H1 (cell line): Measurements from ENCODE around the gene OGFRL1. TPM values are rescaled to one million over a fixed set of nuclear protein-coding genes. Genes with fewer than 3 reads are reported as not detected.
"Not testable (repeated sequence)": the region's sequence is repeated elsewhere in the genome, so short reads cannot be mapped to it uniquely, and the experiment has no call there.

ENCODE experiments used
- CTCF ChIA-PET: fragments of 300-600 bp; sonication (Branson Sonifier 250); formaldehyde crosslinking; loops from one replicate; lab custom pipeline; 2021; ENCODE audit not compliant: partially characterized antibody; lab: Charles Lee
- POLR2A ChIA-PET: fragments of 300-600 bp; sonication (Branson Sonifier 250); formaldehyde crosslinking; loops from one replicate; lab custom pipeline; 2021; ENCODE audit warnings: inconsistent platforms; ENCODE audit not compliant: partially characterized antibody; lab: Charles Lee
- DNase-seq, 2 experiments: peaks; one replicate each; pipeline versions ENCODE4 v3.0.0 to v3.0.0-alpha.2; 2010 to 2022; ENCODE audit warnings: low spot score in 2 of 2, low read depth in 1 of 2, mixed read lengths in 1 of 2
- FAIRE-seq: peaks from 2 replicates; lab custom pipeline; 2011; peaks lifted over from hg19 to GRCh38; lab: Jason Lieb, UNC
- H2AFZ ChIP-seq: 2 replicates; pipeline ENCODE4 v1.8.1; 2012; ENCODE audit warnings: low read length, inconsistent platforms
- H2AK5ac ChIP-seq: 2 replicates; pipeline ENCODE4 v1.6.1; 2013; ENCODE audit warnings: low read depth, low read length
- H2BK120ac ChIP-seq: replicated peaks from 2 replicates; pipeline ENCODE3; 2013; ENCODE audit warnings: low read depth, low read length, inconsistent platforms
- H2BK12ac ChIP-seq: 2 replicates; pipeline ENCODE4 v1.6.1; 2013; ENCODE audit warnings: low read depth, low read length
- H2BK15ac ChIP-seq: 2 replicates; pipeline ENCODE4 v1.6.1; 2013; ENCODE audit warnings: low read length
- H2BK20ac ChIP-seq: 2 replicates; pipeline ENCODE4 v1.6.1; 2013; ENCODE audit warnings: low read length
- H2BK5ac ChIP-seq: 2 replicates; pipeline ENCODE4 v1.6.1; 2013; ENCODE audit warnings: low read depth, low read length
- H3K14ac ChIP-seq: 2 replicates; pipeline ENCODE4 v1.6.1; 2013; ENCODE audit warnings: inconsistent platforms; ENCODE audit not compliant: insufficient read length
- H3K18ac ChIP-seq: 2 replicates; pipeline ENCODE4 v1.6.1; 2013; ENCODE audit warnings: low read length; ENCODE audit errors: extremely low read depth
- H3K23ac ChIP-seq: 2 replicates; pipeline ENCODE4 v1.6.1; 2013; ENCODE audit warnings: inconsistent platforms; ENCODE audit not compliant: insufficient read length
- H3K23me2 ChIP-seq: 2 replicates; pipeline ENCODE4 v1.6.1; 2013; ENCODE audit warnings: low read depth, low read length
- H3K27ac ChIP-seq: 2 replicates; pipeline ENCODE4 v1.6.1; 2011; ENCODE audit warnings: low read depth, low read length, inconsistent platforms
- H3K27me3 ChIP-seq, 4 experiments: replicated peaks in 1 of 4; 1 replicate in 1 of 4; 2 replicates in 3 of 4; pipeline versions ENCODE4 v1.6.1 to v1.8.1; 2011 to 2013; ENCODE audit warnings: low read length in 3 of 4, mild to moderate bottlenecking in 3 of 4, inconsistent platforms in 2 of 4, mixed read lengths in 2 of 4, moderate library complexity in 1 of 4; ENCODE audit not compliant: control insufficient read depth in 3 of 4, insufficient read depth in 3 of 4; ENCODE audit errors: extremely low read depth in 1 of 4
- H3K36me3 ChIP-seq, 4 experiments: 2 replicates each; pipeline versions ENCODE4 v1.6.1 to v1.8.1; 2011 to 2013; ENCODE audit warnings: mild to moderate bottlenecking in 4 of 4, low read length in 3 of 4, moderate library complexity in 2 of 4, control low read depth in 1 of 4, inconsistent platforms in 1 of 4; ENCODE audit not compliant: insufficient read depth in 4 of 4, control insufficient read depth in 2 of 4
- H3K4ac ChIP-seq: replicated peaks from 2 replicates; pipeline ENCODE3; 2013; ENCODE audit warnings: low read length, low read depth, mixed read lengths, inconsistent platforms; ENCODE audit not compliant: insufficient read length
- H3K4me1 ChIP-seq, 4 experiments: replicated peaks in 1 of 4; 1 replicate in 1 of 4; 2 replicates in 3 of 4; pipeline versions ENCODE4 v1.6.1 to v1.8.1; 2011 to 2013; ENCODE audit warnings: low read length in 3 of 4, inconsistent platforms in 2 of 4, mixed read lengths in 1 of 4; ENCODE audit not compliant: insufficient read depth in 4 of 4, control insufficient read depth in 3 of 4
- H3K4me2 ChIP-seq, 2 experiments: 2 replicates each; pipeline versions ENCODE4 v1.6.1 to v1.8.1; 2011 to 2013; ENCODE audit warnings: low read depth in 2 of 2, low read length in 2 of 2, control low read depth in 1 of 2, inconsistent platforms in 1 of 2, mild to moderate bottlenecking in 1 of 2; ENCODE audit not compliant: insufficient read depth in 1 of 2
- H3K4me3 ChIP-seq, 4 experiments: fragments of 200-600, 300-600 bp in 1 of 4; sonication (generic), shearing (Covaris generic), sonication (Bioruptor Twin) in 1 of 4; 2 replicates each; pipeline versions ENCODE4 v1.5.1 to v1.8.1; 2011 to 2016; ENCODE audit warnings: low read length in 4 of 4, low read depth in 3 of 4, control low read depth in 2 of 4, inconsistent platforms in 2 of 4, mild to moderate bottlenecking in 2 of 4, mixed read lengths in 1 of 4, moderate library complexity in 1 of 4; ENCODE audit not compliant: insufficient read depth in 2 of 4; ENCODE audit errors: extremely low read depth in 1 of 4
- H3K56ac ChIP-seq: replicated peaks from 2 replicates; pipeline ENCODE3; 2013; ENCODE audit warnings: low read depth, mild to moderate bottlenecking, mixed read lengths, low read length, inconsistent platforms; ENCODE audit not compliant: insufficient read length
- H3K79me1 ChIP-seq: 2 replicates; pipeline ENCODE4 v1.6.1; 2013; ENCODE audit warnings: low read depth, low read length, control low read depth
- H3K79me2 ChIP-seq, 2 experiments: 2 replicates each; pipeline versions ENCODE4 v1.6.1 to v1.8.1; 2012 to 2013; ENCODE audit warnings: low read length in 2 of 2, mild to moderate bottlenecking in 2 of 2, inconsistent platforms in 1 of 2; ENCODE audit not compliant: insufficient read depth in 2 of 2, control insufficient read depth in 1 of 2
- H3K9ac ChIP-seq, 4 experiments: replicated peaks in 1 of 4; 1 replicate in 1 of 4; 2 replicates in 3 of 4; pipeline versions ENCODE4 v1.6.1 to v1.8.1; 2011 to 2013; ENCODE audit warnings: low read depth in 3 of 4, low read length in 3 of 4, control low read depth in 2 of 4, mild to moderate bottlenecking in 2 of 4, moderate library complexity in 2 of 4, inconsistent platforms in 1 of 4; ENCODE audit errors: extremely low read depth in 1 of 4
- H3K9me3 ChIP-seq, 2 experiments: 2 replicates each; pipeline versions ENCODE4 v1.6.1 to v1.8.1; 2012 to 2013; ENCODE audit warnings: mild to moderate bottlenecking in 2 of 2, moderate library complexity in 2 of 2, control low read depth in 1 of 2, inconsistent platforms in 1 of 2, low read depth in 1 of 2, low read length in 1 of 2, mixed read lengths in 1 of 2; ENCODE audit not compliant: insufficient read depth in 2 of 2
- H4K20me1 ChIP-seq, 2 experiments: replicated peaks in 1 of 2; 2 replicates each; pipeline versions ENCODE3 to v1.8.1; 2011 to 2013; ENCODE audit warnings: inconsistent platforms in 2 of 2, low read length in 2 of 2, mild to moderate bottlenecking in 1 of 2; ENCODE audit not compliant: insufficient read depth in 2 of 2, control insufficient read depth in 1 of 2
- H4K5ac ChIP-seq: 2 replicates; pipeline ENCODE4 v1.6.1; 2013; ENCODE audit warnings: low read length, low read depth, mixed read lengths, inconsistent platforms; ENCODE audit not compliant: insufficient read length
- H4K8ac ChIP-seq: 2 replicates; pipeline ENCODE4 v1.8.0; 2013; ENCODE audit warnings: mild to moderate bottlenecking, moderate library complexity, low read length, inconsistent platforms; ENCODE audit not compliant: insufficient read depth; ENCODE audit errors: extremely low read depth
- H4K91ac ChIP-seq: replicated peaks from 2 replicates; pipeline ENCODE3; 2013; ENCODE audit warnings: low read length, mixed read lengths, inconsistent platforms; ENCODE audit not compliant: insufficient read length
- EGR1 ChIP-seq: IDR thresholded peaks from 2 replicates; pipeline ENCODE4 v1.6.1; 2011; ENCODE audit warnings: low read depth, low read length, borderline replicate concordance
- KDM4A ChIP-seq: IDR thresholded peaks from one replicate; pipeline ENCODE4 v1.7.1; 2012; ENCODE audit warnings: low read depth, mild to moderate bottlenecking, moderate library complexity, low read length, inconsistent platforms; ENCODE audit not compliant: severe bottlenecking
- MAX ChIP-seq: IDR thresholded peaks from 2 replicates; pipeline ENCODE4 v1.6.1; 2012; ENCODE audit warnings: inconsistent platforms
- RNF2 ChIP-seq: fragments of 200-900, 300-1000 bp; sonication (generic); IDR thresholded peaks from 2 replicates; pipeline ENCODE4 v1.7.1; 2016; ENCODE audit warnings: borderline replicate concordance, low read depth, mild to moderate bottlenecking, antibody characterized with exemption, low read length; ENCODE audit not compliant: poor library complexity, severe bottlenecking; ENCODE audit errors: missing control alignments
- SIX5 ChIP-seq: IDR thresholded peaks from 2 replicates; pipeline ENCODE4 v1.6.1; 2011; ENCODE audit warnings: mild to moderate bottlenecking, low read depth, low read length
- SP4 ChIP-seq: IDR thresholded peaks from 2 replicates; pipeline ENCODE4 v1.6.1; 2012; ENCODE audit warnings: low read length, inconsistent platforms
- WGBS, 2 experiments: shearing (Covaris generic) in 1 of 2; methylation state at CpG; one replicate each; pipeline versions ENCODE4 v1.1.6 to v1.1.7; 2013 to 2015; ENCODE audit warnings: low lambda C conversion rate in 2 of 2, mixed read lengths in 2 of 2, inconsistent platforms in 1 of 2, low coverage in 1 of 2, missing lambda C conversion rate in 1 of 2; ENCODE audit not compliant: insufficient replicate concordance in 2 of 2, insufficient coverage in 1 of 2, insufficient read length in 1 of 2; ENCODE audit errors: extremely low coverage in 1 of 2, missing lambda C conversion rate in 1 of 2; 5-methylcytosine and 5-hydroxymethylcytosine counted together
- polyA plus RNA-seq, 7 experiments: library from polyadenylated mRNA; depleted of rRNA in 3 of 7; stranded (reverse) in 5 of 7; unstranded in 2 of 7; fragments of >200 nt in 5 of 7; fragments of 200-250 nt in 2 of 7; gene quantifications; 1 replicate in 5 of 7; 2 replicates in 1 of 7; 4 replicates in 1 of 7; pipeline versions ENCODE4 v1.2.1 to v1.2.3, GENCODE V29; 2011 to 2013; ENCODE audit warnings: missing spikeins in 2 of 7, mixed read lengths in 2 of 7
- total RNA-seq: library from RNA; stranded (reverse); fragmentation: NEBNext Ultra II Directional; extraction: Animal tissue kit (Norgen Biotek cat#: 25700); gene quantifications from 2 replicates; pipeline ENCODE4 v1.2.1, GENCODE V29; 2021

The OGFRL1 gene
- total and polyA plus RNA-seq, 2 of the 8 experiments (the other 6 are each of a cell fraction or from before 2014, with no cell fraction given): 1.1 to 9.0 TPM

DNA sequence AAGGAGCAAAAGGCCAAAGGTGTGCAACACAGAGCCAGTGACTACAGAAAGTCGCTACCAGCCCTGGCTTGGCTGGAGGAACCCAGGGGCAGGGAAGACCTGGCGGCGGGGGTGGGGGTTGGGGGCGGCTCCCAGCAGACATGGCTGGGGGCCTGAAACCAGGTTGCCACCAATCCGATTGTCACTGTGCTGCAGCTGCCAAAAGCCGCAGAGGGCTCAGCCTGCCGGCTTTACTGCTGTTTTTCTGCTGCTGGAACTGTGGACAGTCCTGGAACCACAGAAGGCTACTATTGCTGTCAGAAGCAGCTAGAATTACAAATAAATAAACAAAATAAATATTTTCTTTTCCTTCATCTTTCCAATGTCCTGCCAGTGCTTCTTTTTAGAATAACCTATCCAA is 25.7 kb upstream of the OGFRL1 start (continued):
- TF ChIP-seq SP4 (no peak), EGR1 (no peak), SIX5 (no peak), RNF2 (no peak), MAX (no peak), KDM4A (no peak)

DNA sequence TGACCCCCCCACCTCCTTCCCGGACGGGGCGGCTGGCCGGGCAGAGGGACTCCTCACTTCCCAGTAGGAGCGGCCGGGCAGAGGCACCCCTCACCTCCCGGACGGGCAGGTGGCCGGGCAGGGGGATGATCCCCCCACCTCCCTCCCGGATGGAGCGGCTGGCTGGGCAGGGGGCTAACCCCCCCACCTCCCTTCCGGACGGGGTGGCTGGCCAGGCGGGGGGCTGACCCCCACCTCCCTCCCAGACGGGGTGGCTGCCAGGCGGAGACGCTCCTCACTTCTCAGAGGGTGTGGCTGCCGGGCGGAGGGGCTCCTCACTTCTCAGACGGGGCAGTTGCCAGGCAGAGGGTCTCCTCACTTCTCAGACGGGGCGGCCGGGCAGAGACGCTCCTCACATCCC is 22.2 kb upstream of the OGFRL1 start:
- CTCF ChIA-PET, H3K4me1 ChIP-seq, H2BK15ac ChIP-seq, H4K8ac ChIP-seq, H2BK5ac ChIP-seq, H3K23me2 ChIP-seq, H4K20me1 ChIP-seq, H2AFZ ChIP-seq, H2BK12ac ChIP-seq, H3K56ac ChIP-seq, H2AK5ac ChIP-seq, H3K27me3 ChIP-seq, H3K79me1 ChIP-seq, H2BK20ac ChIP-seq, H3K4me3 ChIP-seq, H4K5ac ChIP-seq, DNase-seq, H4K91ac ChIP-seq, H3K36me3 ChIP-seq, H3K4ac ChIP-seq, H2BK120ac ChIP-seq, H3K79me2 ChIP-seq, H3K14ac ChIP-seq, H3K9ac ChIP-seq, H3K4me2 ChIP-seq, H3K27ac ChIP-seq, H3K18ac ChIP-seq, FAIRE-seq, H3K23ac ChIP-seq, POLR2A ChIA-PET: not testable (repeated sequence)
- peaks cover 30 to 49% of the 10 kb centered on the region in 2 experiments for H3K9me3 ChIP-seq
- WGBS, 2 experiments: no CpG with 5 or more reads among the region's 24 CpGs
